Stimulated activated CD8-positive, alpha-beta memory T cell treated with anti-CD3 and anti-CD28 coated beads, Interleukin-12 subunit alpha, Interleukin-12 subunit beta, amount 100 ng/mL, for 4 hours (primary cell): ENCODE data around the gene RNF19B.
"Not testable (repeated sequence)": the region's sequence is repeated elsewhere in the genome, so short reads cannot be mapped to it uniquely, and the experiment has no call there.

Experiments used
- DNase-seq: peaks from one replicate; pipeline ENCODE4 v3.0.0-alpha.2; 2020; ENCODE audit warnings: low read depth

RNF19B gene

DNA sequence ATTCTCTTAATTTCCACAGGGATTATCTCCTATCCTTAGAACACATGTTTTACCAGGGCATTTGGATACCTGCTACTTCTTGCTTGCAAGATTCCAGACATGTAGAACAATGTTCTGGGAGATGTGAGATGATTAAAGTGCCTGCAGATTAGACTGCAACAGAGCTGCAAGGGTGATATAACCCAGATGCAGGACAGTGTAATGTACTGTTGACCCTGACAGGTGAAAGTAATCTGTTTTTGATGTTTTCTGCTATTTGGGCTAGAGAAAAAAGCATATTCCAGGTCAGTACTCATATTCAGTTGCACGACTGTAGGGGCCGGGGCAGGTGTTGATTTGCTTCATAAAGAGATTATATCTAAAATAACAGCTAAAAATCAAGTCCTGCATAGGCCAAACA, 36.3 kb downstream of the RNF19B start:
- DNase-seq, result no peak

DNA sequence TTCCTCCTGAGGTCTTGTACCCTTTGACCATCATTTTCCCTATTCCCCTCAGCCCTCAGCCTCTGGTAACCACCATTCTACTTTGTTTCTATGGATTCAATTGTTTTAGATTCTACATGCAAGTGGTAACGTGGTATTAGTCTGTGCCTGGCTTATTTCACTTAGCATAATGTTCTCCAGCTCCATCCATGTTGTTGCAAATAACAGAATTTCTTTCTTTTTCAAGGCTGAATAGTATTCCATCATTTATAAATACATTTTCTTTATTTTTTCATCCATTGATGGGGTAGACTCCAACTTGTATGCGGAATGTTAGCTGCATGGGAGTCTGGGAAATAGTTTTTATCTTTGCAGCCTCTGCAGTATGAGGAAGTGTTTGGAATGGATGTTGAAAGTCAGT, 37.2 kb downstream of the RNF19B start:
- DNase-seq, result no peak

DNA sequence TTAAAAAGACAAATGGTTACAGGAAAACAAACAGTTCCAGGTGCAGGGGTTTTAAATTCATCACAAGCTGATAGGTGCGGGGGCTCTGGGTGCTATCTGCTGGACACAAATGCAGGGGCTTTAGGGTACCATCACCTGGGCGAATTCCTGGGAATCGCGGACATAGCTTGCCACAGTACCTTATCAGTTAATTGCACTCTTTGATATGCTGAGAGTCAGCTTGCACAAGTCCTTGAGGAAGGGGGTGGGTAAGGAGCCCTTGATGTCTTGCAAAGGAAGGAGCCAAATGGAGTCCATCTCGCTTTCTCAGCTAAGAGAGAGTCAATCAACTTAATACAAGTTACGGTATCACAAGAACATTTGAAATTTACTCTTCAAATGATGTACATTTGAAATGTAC, 38.0 kb downstream of the RNF19B start:
- DNase-seq, result no peak

DNA sequence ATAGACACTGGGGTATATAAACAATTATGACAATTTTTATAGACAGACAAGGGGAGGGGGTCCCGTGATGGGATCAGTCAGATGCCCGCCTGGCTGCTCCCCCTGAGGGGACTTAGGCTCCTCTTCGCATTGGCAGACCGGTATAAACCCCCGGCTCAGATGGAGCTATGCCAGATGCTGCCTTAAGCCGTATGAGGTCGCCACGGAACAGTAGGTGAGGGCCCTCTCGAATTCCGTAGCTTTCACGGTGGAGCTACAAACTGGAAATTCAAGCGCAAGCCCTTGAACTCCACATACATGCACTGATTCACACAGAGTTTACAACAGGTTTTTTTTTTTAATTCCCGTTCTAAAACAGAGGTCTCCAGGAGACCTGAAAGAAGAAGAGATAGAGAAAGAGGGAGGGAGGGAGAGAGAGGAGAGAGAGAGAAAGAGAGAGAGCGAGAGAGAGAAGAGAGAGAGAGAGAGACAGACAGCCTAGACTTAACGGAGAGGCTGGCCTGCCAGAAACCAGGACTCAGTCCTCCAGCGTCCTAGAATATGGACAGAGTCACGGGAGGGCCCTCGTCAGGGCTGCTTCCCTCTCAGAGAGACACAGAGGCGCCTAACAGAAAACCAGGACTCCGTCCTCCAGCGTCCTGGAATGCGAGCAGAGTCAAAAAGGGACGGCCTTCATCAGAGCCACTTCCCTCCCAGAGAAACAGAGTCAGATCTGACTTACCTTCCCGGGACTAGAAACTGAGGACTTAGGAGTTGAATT, 39.0 kb downstream of the RNF19B start:
- DNase-seq, result no peak

DNA sequence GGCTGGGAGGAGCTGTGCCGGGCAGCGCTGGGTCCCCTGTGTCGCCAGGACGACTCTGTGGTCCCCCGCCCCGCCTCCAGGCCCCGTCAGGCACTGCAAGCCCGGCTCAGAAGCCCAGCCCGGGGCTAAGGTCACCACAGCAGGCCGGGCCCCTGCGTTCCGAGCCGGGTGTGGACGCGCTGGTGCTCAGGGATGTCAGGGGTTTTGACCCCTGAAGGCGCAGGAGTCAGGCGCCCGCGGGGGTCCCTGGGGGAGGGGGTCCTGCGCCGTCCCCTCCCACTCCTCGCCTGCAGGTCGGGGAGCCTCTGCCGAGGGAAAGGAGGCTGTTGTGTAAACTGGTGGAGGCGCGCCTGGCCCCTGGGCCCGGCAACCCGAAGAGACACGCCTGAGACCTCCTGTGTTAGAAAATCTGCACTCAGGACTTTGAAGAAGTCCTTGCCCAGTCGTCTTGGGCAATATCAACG, 39.7 kb downstream of the RNF19B start:
- DNase-seq, result no peak

DNA sequence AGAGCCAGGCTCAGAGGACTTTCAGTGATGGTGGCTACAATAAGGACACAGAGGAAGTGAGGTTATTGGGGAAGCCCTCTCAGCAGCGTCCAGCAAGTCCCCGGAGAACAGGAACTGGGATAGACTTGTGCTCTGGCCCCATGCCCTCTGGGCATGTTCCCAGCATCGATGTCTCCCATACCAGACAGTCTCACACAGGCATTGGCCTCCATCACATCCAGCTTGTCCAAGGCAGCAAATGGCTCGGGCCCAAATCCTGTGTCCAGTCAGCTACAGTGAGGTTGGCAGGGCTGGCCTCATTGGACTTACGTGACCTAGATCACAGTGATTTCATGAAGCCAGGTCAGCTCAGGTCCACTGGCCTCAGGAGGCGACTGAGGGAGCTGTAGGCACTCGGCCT, 43.8 kb downstream of the RNF19B start:
- no peak for DNase-seq

DNA sequence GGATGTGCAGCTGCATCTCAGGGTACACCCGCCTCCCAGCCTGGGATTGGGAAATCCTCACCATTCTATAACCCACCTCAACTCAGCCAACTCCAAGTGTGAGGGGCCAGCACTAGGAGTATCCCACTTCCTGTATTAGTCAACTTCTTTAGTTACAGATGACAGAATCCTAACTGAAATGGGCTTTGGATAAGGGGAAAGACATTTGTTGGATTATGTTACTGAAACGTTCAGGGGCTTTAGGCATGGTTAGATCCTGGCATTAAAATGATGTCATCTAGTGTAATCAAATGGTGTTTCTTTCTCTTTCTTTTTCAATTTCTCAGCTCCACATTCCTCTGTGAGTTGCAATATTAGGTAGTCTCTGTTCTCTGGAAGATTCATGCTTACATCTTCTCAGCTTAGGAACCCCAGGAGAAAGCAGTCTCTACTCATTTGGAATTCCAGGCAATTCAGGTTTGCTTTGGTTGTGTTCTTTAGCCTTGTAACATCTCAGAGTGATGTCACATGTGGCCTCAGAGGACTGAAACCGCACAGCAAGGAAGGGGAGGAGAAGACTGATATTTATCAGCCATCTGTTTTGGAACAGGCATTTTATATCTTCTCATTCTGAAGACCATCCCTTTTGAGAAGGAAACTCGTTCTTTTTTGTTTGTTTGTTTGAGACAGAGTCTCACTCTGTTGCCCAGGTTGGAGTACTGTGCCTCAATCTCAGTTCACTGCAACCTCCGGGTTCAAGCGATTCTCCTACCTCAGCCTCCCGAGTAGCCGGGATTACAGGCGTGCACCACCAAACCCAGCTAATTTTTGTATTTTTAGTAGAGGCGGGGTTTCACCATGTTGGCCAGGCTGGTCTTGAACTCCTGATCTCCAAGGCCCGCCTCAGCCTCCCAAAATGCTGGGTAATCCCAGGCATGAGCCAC, 44.5 kb downstream of the RNF19B start:
- no peak for DNase-seq

DNA sequence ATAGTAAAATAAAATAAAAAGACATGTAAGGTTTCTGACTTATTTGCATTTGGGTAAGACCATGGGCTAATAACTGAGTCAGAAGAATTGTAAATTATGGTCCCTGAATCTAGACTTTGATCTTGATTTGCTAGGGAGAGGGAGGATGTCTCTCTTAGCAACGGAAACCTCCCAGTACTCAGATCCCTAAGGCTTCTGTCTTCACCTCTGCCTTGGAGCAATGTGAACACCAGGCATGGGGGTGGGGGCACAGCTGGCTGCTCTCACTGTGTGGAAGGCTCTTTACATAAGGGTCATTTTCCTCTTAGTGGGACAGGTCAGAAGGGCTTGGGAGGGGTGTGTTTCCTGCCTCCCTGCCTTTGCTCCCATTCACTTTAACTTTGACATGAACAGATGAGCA, 46.4 kb downstream of the RNF19B start:
- DNase-seq, result no peak

DNA sequence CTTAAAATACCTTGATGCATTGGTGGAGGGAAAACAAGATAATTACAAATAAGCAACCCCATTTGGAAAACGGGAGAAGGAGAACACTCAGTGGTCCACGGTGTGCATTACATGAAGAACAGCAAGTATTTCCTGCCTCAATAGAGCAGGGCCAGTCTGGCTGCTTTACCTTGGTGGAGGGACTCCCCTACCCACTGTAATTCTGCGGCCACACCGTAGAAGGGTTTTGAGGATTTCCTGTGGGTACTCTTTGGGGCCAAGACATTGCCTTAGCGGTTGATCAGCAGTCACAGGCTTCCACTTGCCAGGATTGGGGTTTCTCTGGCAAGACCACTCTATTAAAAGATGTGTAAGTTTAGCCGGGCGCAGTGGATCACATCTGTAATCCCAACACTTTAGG, 47.1 kb downstream of the RNF19B start:
- DNase-seq, result no peak

DNA sequence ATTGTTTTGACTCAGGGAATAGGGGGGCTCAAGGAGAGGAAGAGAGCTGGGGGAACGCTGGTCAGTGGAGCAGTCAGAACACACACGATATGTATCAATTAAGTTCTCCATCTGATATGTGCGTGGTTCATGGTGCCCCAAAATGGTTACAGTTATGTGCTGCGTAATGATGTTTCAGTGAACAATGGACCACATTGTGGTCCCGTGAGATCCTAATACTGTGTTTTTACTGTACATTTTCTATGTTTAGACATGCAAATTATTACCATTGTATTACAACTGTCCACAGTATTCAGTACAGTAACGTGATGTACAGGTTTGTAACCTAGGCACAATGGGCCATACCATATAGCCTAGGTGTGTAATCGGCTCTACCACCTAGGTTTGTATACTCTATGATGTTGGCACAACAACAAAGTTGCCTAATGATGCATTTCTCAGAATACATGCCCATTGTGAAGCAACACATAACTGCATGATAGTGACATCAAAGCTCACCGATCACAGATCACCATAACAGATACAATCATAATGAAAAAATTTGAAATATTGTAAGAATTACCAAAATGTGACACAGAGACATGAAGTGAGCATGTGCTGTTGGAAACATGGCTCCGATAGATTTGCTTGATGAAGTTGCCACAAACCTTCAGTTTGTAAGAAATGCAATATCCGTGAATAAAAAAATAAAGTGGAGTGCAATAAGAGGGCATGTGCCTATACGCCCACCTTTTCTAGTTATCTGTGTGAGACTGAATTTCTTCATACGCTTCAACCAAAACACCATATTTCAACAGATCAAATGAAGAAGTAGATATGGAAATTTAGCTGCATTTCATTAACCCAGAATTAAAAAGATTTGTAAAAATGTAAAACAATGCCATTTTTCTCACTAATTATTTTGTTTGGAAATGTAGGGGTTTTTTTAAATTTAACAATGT, 48.6 kb downstream of the RNF19B start:
- DNase-seq, result no peak

DNA sequence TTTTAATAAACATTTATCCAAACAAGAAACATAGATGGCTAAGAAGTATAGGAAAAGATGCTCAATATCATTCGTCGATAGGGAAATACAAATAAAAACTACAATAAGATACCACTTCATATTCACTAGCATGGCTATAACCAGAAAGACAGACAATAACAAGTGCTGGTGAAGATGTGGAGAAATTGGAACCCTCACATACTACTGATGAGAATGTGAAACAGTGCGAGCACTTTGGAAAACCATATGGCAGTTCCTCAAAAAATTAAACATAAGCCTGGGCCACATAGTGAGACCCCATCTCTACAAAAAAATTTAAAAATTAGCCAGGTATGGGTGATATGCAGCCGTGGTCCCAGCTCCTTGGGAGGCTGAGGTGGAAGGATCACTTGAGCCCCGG, 54.3 kb downstream of the RNF19B start:
- DNase-seq, result no peak

DNA sequence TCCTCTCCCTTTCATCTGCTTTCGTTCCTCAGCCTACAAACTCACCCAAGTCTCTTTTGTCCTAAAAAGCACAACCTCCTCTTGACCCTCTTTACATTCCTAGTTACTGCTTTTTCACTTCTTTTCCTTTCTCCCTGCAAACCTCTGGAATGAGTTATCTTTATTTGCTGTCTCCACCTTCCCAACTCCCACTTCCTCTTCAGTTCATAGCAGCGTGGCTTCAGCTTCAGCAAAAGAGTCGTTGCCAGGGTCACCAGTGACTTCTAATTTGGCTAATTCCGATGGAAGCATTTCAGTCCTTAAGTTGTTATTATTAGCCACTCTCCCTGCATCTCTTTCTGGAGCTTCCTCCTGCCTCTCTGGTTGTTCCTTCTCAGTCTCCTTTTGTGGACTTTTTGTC, 57.2 kb downstream of the RNF19B start:
- no peak for DNase-seq

DNA sequence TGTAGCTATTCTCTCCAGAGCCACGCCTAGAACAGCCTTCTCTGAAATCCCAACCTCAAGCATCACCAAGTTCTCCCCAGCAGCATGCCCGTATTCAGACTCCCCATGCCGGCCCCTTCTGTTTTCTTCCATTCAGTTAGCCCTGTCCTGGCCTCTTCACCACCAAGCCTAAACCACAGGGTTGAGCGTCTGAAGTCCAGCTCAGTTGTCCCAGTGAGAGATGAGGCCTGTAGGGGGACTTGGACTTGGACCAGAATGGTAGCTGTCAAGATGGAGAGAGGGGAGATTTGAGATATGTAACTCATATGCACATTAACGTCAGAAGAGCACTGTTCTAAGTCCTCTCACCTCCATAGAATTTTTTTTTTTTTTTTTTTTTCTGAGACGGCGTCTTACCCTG, 58.0 kb downstream of the RNF19B start:
- DNase-seq, result no peak

DNA sequence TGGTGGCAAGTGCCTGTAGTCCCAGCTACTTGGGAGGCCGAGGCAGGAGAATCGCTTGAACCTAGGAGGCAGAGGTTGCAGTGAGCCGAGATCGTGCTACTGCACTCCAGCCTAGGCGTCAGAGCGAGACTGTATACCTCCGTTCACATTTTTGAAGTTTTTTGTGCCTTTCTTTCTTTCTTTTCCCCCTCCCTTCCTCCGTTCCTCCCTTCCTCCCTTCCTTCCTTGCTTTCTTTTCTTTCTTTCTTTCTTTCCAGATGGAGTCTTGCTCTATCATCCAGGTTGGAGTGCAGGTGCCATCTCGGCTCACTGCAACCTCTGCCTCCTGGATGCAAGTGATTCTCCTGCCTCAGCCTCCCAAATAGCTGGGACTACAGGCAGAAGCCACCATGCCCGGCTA, 59.0 kb downstream of the RNF19B start:
- DNase-seq, result not testable (repeated sequence)

DNA sequence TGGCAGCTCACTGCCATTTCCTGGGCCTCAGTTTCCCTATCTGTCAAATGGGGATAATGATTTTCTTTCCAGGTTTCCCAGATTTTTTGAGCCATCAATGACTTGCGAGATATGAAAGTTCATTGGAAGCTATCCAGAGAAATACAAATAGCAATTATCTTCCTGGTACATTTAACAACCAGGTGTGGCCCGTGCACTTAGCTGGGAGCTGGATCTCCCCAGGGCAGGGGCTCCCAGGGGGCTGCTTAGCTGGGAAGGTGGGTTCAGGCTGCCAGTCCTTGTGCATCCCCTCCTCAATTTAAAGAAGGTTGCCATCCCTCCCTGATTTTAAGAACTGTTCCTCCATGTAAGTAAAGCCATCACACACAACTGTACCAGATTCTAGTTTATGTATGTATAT, 59.8 kb downstream of the RNF19B start:
- no peak for DNase-seq

DNA sequence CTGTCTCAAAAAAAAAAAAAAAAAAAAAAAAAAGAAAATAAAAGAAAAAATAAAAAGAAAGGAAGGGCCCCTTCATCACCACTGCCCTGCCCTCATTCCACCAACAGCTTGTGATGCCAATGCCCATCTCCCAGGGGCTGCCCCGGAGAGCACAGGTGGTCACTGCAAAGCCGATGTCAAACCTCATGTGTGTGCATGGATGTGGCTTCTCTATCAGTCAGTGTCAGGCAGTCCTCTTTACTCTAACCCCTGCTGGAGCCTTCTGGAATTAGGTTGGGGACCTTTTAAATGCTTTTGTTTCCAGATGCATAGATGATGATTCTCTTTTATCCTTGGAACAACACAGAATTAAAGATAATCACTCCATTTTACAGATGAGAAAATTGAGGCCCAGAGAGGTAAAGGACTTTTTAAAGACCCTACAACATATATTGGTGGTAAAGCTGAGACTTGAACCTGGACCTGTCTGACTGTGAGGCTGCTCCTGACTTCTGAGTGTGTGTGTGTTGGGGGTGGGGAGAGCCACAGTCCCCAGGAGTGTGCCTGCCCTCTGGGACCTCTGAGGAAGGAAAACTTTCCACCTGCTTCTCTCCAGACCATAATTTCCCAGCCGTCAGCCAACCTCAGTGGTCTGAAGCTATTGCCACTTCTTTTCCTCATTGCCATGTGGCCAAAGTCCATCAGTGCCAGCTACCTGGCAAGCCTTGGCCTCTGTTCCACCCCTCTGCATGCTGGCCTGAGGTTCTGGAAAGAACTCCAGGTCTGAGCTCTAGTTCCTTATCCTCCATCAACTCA, 60.4 kb downstream of the RNF19B start:
- DNase-seq, result no peak

DNA sequence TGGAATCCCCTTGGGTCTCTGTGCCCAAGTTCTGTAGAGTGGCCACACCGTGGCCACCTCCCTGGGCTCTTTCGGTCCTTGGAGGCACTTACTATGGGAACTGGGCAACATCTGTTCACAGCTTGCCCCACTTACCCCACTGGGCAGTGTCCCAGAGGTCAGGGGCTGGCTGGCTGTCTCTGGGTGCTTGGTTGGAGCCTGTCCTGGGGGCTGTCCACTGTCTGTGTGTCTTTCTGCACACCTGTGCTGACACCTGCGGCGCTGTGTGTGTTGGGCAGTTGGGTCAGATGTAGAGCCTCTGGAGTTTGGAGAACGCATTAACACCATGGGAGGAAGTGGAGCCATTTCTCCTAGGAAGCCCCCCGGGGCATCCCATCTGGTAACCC, 62.1 kb downstream of the RNF19B start:
- DNase-seq, result no peak

DNA sequence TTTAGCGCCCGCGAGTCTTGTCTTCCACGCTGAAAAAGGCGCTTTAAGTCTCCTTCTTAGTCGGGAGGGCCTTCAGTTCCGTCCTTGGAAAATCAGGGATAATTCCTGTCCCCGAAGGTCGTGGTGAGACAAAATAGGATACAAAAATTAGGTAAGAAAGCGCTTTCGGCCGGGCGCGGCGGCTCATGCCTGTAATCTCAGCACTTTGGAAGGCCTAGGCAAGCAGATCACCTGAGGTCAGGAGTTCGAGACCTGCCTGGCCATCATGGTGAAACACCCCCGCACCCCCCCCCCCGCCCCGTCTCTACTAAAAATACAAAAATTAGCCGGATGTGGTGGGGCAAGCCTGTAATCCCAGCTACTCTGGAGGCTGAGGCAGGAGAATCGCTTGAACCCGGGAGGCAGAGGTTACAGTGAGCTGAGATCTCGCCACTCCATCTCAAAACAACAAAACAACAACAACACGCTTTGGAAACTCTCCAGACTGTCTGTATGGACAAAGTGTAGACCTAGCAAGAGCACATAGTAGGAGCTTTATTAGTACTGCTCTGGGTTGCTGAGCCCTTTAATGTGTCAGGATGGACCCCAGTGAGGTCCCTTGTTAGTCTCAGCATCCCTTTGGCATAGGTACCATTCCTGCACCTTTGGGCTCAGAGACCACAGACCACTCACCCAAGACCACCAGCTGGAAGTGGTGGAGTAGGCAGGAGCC, 62.6 kb downstream of the RNF19B start:
- no peak for DNase-seq

DNA sequence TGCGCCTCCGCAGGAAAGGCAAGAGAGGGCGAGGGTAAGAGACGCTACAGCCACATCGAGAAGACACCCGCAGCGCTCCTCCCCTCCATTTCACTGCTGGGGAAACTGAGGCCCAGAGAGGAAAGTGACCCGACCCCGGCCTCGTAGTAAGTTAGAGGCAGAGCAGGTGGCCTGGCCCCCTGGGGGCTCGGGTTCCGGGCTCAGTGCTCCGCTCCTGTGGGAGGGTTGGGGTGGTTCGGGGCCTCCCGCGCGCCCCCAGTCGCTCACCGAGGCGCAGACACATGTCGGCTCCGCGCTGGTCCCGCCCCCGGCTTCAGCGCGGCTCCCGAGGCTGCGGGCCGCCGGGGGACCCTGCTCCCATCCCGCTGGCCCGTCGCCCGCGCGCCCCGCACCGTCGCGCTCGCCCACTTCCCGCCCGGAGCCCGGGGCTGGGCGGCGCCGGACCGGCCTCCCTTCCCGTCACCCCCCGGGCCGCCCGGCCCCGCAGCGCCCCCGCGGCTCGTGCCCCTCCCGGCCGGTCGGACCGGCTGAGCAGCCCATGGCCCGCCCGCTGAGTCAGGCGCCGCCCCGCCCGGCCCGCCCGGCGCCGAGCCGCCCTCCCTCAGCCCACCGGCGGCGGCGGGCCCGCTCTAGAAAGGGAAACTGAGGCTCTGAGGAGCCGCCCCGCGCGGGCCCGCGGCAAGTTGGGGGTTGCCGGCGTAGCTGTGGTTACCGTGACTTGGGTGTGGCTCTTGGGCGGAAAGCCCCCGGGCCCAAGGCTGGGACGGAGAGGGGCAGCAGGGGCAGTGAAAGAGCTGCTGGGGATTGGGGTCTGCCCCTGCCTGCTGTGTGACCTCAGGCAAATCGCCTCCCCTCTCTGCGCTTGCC, 63.4 kb downstream of the RNF19B start, which contains the start of gene TMEM54:
Gene TMEM54 (minus strand): TSS at position 434 of the 867 bp plus-strand sequence. CDS start 151 bp downstream, at position 283.
- no peak for DNase-seq
